ENCODE results near the gene TBRG4.

TBRG4 gene

DNA sequence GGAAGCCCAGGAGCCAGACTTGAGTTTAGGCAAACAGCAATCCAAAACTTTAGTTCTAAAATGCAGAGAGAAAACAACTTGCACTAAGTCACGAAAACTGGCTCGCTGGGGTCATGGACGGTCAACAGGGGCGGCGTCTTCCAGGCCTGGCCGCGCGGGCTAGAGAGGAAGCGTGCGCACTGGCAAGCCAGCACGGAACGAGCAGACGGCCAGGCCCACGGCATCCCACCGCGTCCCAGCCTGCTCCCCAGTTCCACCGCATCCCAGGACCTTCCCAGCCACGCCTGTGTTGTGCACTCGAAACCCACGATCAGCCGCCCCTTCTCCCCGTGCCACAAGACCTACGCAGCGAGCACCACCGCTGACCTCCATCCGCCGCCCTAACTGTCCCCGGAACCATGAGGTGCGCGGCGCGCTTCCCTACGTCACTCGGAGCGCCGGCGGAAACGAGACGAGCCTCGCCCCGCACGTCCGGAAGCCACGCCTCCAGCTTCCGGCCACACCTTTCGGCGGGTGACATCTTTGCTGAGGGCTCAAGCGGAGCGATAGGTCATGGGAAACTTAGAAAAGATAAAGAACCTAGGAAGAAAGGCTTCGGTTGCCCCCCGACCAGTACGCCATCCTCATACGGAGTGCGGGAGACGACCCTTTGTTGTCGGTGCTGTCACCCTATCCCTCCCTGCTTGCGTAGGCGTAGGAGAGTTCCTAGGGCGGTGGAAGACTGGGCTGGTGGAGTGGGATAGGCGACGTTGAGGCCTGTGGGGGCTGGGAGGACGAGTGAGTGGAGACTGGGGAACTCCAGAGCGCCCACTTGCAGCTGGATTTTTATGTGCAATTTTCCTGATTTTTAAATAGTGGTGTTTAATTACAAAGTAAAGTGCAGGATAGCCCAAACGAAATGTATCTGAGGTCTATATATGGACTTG, at the start of gene TBRG4:
Gene TBRG4 (minus strand): TSS at position 400 of the 926 bp plus-strand sequence. CDS start 2,460 bp downstream, outside the sequence.
- Histone ChIP-seq H3K9me3 (no peaks in the 10 kb centered on the region), H3K4me1 (peaks cover 5 to 39% (median 23%) of the 10 kb centered on the region in 4 donors)
- intact Hi-C loops (cut with DNase I; ENCODE audit: low total_unique reads) = loop anchor here (10.0 kb wide), 1 partner anchor 507 kb away; the partner anchor contains the start of gene OGDH

DNA sequence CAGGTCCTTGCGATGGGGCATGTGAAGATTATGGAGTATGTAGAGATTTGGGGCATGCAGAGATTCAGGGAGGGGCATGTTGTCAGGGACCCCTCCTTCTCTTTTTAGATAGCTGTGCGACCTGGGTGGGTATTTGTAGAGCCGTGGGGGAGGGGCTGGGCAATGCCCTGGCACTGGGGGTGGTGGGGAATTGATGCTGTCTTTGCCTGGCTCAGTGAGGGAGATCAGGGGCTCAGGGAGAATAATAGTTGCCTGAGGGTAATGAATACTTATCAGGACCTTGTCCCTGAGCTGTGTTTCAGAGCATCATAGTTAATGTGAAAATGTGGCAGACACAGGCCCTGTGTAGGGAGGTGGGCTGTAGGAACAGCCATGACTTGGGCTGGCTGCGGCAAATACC, 49.6 kb upstream of the TBRG4 start:
- no peak for DNase-seq
- intact Hi-C loops (cut with DNase I; ENCODE audit: low total_unique reads) = no loop called here
- Histone ChIP-seq H3K4me1 (peaks cover 0 to 11% (median 5%) of the 10 kb centered on the region in 4 donors), H3K4me3 (no peak overlapping the region), H3K27ac (no peak overlapping the region), H3K9me3 (peaks cover 0 to 4% (median 0%) of the 10 kb centered on the region in 3 donors), H3K27me3 (peaks cover 0 to 22% of the 10 kb centered on the region in 2 donors), H3K36me3 (no peaks in the 10 kb centered on the region)
- TF ChIP-seq, protein P1, sequence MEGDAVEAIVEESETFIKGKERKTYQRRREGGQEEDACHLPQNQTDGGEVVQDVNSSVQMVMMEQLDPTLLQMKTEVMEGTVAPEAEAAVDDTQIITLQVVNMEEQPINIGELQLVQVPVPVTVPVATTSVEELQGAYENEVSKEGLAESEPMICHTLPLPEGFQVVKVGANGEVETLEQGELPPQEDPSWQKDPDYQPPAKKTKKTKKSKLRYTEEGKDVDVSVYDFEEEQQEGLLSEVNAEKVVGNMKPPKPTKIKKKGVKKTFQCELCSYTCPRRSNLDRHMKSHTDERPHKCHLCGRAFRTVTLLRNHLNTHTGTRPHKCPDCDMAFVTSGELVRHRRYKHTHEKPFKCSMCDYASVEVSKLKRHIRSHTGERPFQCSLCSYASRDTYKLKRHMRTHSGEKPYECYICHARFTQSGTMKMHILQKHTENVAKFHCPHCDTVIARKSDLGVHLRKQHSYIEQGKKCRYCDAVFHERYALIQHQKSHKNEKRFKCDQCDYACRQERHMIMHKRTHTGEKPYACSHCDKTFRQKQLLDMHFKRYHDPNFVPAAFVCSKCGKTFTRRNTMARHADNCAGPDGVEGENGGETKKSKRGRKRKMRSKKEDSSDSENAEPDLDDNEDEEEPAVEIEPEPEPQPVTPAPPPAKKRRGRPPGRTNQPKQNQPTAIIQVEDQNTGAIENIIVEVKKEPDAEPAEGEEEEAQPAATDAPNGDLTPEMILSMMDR (IDR thresholded peaks at IDR 0.05) = no peak

More for the DNA sequence above, at the start of gene TBRG4:
- no peaks in the 10 kb centered on the region for H3K27me3 ChIP-seq
- peak within 1 kb of the TSS; percentile 72 to 91 for H3K4me3 ChIP-seq
- peak; percentile 91 to 95 for DNase-seq
- peak within 1 kb of the TSS; percentile 90 to 91 for H3K27ac ChIP-seq
- H3K36me3 ChIP-seq = peaks cover 23 to 29% (median 26%) of the 10 kb centered on the region in 3 donors
- TF ChIP-seq, protein P1 (IDR thresholded peaks at IDR 0.05) = peak; percentile 17 to 24

DNA sequence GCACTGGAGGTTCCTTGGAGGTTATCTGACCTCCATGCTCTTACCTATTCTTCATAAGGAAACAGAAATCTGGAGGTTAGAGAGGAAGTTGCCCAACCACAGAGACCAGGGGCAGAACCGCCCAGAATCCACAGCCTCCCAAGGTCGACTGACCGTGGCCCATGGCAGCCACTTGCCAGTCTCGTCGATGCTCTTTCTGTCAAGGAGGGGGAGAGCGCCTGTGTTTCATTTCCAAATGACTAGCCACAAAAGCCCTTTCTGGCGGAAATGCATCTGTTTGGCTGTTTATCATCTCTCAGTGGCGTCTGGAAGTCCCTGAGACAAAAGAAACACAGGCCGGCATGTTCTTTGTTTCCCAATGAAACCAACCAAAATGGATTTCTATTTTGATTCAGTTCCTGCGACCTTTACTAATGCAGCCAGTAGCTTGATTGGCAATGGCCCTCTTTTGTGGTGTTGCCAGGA, 49.0 kb upstream of the TBRG4 start:
- DNase-seq = peak in 1 of 2 donors; percentile 15
- no peak overlapping the region for H3K27ac ChIP-seq
- H3K4me3 ChIP-seq = no peak overlapping the region
- intact Hi-C loops (cut with DNase I; ENCODE audit: low total_unique reads) = no loop called here
- peaks cover 0 to 11% (median 5%) of the 10 kb centered on the region in 4 donors for H3K4me1 ChIP-seq
- peaks cover 0 to 26% of the 10 kb centered on the region in 2 donors for H3K27me3 ChIP-seq
- TF ChIP-seq, protein P1 (IDR thresholded peaks at IDR 0.05) = no peak
- H3K36me3 ChIP-seq = no peaks in the 10 kb centered on the region
- peaks cover 0 to 4% (median 0%) of the 10 kb centered on the region in 3 donors for H3K9me3 ChIP-seq

DNA sequence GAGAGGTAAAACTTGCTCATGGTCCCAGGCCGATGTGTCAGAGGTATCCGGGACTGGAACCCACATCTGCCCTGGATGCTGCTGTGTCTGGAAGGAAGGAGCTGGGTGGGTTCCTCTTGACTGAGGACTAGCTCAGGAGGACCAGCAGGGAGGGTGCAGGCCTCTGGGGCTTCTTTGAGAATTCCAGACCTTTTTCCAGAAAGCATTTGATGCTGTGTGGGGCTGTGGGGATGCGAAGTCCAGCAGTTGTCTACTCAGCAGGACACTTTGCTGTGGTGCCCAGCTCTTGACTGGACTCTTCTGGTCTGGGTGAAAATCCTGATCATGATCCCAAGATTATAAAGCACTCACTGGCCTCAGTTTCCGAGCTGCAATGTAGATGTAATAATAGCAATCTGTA, 47.8 kb upstream of the TBRG4 start:
- H3K9me3 ChIP-seq = peaks cover 0 to 3% (median 0%) of the 10 kb centered on the region in 3 donors
- H3K27ac ChIP-seq = no peak overlapping the region
- DNase-seq = peak in 1 of 2 donors; percentile 41
- H3K4me3 ChIP-seq = peak overlapping the region in 1 of 2 donors; percentile 35
- intact Hi-C loops (cut with DNase I; ENCODE audit: low total_unique reads) = loop anchor here (5.0 kb wide), 1 partner anchor 98 kb away; no protein-coding TSS in a partner anchor
- no peaks in the 10 kb centered on the region for H3K36me3 ChIP-seq
- H3K27me3 ChIP-seq = peaks cover 0 to 26% of the 10 kb centered on the region in 2 donors
- H3K4me1 ChIP-seq = peaks cover 0 to 11% (median 5%) of the 10 kb centered on the region in 4 donors
- TF ChIP-seq, protein P1 (IDR thresholded peaks at IDR 0.05) = no peak

DNA sequence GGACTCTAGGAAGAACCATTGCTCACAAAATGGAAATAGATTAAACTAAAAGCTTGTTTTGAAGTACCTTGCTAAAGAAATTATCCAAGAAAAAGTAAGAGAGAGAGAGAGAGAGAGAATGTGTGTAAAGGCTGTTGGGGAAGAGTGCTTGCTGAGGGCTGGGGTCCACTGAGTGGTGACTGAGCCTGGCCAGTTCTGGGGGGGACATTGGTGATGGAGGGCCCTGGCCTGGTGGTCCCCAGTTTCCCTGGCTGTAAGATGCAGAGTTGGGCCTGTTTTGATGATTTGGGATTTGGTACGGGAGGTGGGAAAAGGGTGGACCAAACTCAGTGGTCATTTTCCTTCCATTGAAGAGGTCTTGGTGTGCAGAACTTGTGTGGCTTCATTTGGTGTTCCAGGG, 47.0 kb upstream of the TBRG4 start:
- no peaks in the 10 kb centered on the region for H3K36me3 ChIP-seq
- no peak overlapping the region for H3K27ac ChIP-seq
- TF ChIP-seq, protein P1 (IDR thresholded peaks at IDR 0.05) = no peak
- peak overlapping the region; percentile 35 to 39 for H3K4me3 ChIP-seq
- peak in 1 of 2 donors; percentile 41 for DNase-seq
- peaks cover 0 to 26% of the 10 kb centered on the region in 2 donors for H3K27me3 ChIP-seq
- intact Hi-C loops (cut with DNase I; ENCODE audit: low total_unique reads) = loop anchor here (5.0 kb wide), 1 partner anchor 99 kb away; no protein-coding TSS in a partner anchor
- no peaks in the 10 kb centered on the region for H3K9me3 ChIP-seq
- peaks cover 0 to 11% (median 5%) of the 10 kb centered on the region in 4 donors for H3K4me1 ChIP-seq
